ENCODE data around the gene BRPF3. TPM values are rescaled to one million over a fixed set of nuclear protein-coding genes. Genes with fewer than 3 reads are reported as not detected.

Gene BRPF3
- total RNA-seq, 1 donor from 2014 or later, result 36.6 TPM

DNA sequence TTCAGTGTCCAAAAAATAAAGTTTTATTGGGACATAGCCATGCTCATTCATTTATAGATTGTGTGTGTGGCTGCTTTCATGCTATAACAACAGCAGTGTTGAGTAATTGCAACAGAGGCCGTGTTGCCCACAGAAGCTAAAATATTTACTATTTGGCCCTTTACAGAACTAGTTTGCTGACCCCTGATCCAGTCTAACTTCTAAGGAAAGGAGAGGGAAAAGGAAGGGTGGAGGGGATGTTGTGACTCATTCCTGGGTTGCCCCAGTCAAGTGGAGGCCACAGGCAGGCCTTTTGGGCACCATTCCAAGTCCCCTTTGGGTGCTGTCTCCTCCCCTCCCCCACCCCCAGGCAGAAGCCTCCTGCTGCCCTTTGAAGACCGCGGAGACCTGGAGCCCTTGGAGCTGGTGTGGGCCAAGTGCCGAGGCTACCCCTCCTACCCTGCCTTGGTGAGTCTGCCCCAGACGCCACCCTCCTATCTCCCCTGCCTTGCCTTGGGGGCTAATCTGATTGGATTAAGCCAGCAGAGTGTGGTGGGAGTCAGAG lies 28.4 kb downstream of the BRPF3 start:
- ATAC-seq, result no peak
- intact Hi-C loops (cut with DNase I), result no loop called here
- DNase-seq (ENCODE audit: low spot score), result no peak

DNA sequence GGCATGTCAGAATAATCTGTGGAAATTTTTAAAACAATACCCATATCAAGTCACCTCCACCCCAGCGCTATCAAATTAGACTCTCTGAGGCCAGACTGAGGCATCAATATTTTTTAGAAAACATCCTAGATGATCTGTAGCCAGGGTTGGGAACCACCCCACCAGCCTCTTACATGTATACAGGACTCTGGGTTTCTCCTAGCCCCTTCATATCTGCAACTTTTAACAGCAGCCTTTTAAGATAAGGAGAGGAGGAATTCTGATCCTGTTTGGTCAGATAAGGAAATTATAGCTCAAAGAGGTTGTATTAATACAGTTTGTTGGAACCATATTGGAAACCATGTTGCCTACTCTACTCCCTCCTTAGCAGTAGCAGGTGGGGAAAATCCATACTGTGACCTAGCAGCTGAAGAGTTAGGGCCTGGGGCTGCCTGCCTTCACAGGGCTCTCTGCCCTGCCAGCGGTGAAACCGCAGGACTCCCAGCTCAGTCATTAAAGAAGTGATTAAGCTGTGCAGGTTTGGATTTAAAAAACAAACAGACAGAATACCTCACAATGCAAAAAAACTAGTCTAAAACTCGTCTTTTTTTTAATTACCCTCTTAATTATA lies 30.0 kb downstream of the BRPF3 start:
- DNase-seq (ENCODE audit: low spot score) (no peak), ATAC-seq (no peak)
- intact Hi-C loops (cut with DNase I), result no loop called here

DNA sequence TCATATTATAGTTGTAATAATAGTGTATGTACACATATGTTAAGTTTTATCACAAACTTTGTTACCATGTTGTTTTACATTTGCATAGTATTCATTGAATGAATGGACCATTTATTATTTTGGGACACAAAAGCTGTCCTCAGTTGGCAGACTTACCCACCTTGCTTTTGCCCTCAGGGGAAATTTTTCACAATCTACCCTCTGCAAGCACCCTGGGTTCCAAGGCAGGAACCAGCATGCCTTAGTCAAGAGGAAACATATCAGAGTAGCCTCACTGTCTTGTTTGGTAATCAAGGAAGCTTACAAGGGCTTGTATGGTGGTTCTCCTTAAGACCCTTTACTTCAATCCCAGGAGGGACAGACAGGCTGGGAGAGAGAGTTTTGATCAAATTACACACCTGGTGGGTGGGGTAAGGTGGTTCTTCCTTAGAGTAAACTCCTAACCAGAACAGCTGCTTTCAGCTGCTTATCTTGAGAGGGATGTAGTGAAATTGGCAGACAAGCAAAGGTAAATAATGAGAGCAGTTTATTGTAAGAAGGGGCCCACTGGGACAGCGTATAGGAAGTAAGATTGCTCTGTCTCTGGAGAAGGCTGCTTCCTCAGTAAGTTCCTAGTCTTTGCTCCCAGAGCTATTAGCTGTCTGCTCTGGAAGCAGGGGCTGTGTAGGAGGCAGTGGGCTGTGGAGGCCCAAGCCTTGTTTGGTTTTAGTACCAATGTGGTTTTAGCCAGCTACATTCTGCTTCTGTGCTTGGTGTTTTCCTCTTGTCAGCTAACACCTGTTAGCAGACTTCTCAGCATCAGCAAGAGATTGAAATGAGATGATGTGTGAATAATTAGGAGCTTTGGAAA lies 31.1 kb downstream of the BRPF3 start:
- intact Hi-C loops (cut with DNase I), result no loop called here
- no peak for ATAC-seq
- DNase-seq (ENCODE audit: low spot score), result no peak

DNA sequence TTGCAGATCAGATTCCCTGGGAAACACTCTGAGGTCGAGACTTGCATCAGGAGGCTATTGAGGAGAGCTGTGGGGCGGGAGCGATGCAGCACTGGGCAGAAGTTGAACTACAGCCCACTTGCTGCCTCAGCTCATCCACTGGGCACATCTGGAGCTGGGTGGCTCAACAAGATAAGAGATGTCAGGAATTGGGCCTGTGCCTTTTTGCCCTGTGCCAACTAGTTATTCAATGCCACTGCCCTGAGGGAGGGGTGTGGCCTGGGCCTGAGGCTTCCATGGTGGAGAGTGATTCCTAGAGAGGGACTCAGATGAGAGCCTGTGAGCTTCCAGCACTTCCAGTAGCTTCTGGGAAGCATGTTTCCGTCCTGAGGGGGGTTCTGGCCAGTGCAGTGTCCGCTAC lies 32.7 kb downstream of the BRPF3 start:
- intact Hi-C loops (cut with DNase I), result no loop called here
- DNase-seq (ENCODE audit: low spot score) (no peak), ATAC-seq (no peak)

DNA sequence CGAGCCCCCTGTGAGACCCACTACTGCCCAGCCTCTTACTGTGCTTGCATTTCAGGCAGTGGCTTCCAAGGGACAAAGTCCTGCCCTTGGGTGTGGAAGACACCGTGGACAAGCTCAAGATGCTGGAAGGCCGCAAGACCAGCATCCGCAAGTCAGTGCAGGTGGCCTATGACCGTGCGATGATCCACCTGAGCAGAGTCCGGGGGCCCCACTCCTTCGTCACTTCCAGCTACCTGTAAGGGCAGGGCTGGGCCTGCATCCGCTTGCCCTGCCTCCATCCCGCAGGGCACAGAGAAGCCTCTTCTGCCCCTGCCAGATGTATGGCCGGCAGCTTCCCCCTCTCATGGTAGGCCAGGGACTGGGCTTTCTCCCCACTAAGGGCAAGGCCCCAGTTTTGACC lies 33.8 kb downstream of the BRPF3 start:
- intact Hi-C loops (cut with DNase I), result no loop called here
- no peak for DNase-seq (ENCODE audit: low spot score)
- peak; percentile 27 for ATAC-seq

DNA sequence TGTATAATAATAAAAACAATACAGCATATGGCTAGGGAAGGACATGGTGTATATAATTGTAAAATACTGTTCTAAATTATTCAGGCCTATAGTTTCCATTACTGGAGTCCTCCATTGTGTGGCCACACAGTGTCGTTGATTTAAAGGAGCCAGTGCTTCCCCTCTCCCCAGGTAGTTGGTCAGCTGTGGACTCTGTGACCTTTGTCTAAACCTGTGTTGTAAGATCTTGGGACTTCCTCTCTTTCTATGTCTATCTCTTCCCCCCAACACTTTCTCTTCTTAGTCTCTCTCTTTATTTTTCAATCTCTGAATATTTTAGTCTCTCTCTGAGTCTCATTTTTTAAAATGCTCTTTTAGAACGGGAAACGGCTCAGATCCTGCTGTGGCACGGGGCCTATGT lies 35.6 kb downstream of the BRPF3 start:
- intact Hi-C loops (cut with DNase I), result no loop called here
- no peak for ATAC-seq
- DNase-seq (ENCODE audit: low spot score), result no peak

DNA sequence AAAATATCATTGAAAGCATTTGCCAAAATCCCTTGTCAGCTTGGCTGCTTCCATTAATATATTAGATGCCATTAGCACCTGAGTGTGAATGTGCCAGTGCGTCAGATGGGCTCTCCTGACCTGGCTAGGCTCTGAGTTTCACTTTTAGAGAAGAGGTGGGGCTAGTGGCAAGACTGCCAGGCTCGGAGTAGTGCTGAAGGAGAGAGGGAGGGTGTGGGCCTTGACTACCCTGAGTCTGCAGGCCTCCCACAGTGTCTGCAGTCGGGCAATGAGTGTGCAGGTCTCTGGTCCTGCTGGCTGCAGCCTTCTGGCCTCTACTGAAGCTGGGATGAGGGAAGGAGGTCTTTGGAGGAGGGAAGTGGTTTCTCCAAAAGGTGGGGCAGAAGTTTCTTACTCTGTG lies 38.8 kb downstream of the BRPF3 start:
- no peak for ATAC-seq
- intact Hi-C loops (cut with DNase I), result no loop called here
- no peak for DNase-seq (ENCODE audit: low spot score)

DNA sequence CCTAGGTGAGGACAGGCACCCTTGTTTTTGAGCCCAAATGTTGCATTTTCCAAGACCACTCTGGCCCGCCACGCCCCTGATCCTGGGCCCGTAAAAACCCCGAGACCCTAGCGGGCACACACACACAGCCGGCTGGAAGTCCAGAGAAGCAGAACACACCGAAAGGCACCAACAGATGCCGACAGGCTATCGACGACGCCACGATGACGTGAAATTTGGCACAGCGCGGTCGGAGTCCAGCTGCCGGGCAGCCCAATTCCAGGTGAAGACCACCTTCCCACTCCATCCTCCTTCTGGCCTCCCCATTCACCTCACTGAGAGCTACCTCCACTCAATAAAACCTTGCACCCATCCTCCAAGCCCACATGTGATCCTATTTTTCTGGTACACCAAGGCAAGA lies 39.3 kb downstream of the BRPF3 start:
- intact Hi-C loops (cut with DNase I), result no loop called here
- ATAC-seq, result no peak

DNA sequence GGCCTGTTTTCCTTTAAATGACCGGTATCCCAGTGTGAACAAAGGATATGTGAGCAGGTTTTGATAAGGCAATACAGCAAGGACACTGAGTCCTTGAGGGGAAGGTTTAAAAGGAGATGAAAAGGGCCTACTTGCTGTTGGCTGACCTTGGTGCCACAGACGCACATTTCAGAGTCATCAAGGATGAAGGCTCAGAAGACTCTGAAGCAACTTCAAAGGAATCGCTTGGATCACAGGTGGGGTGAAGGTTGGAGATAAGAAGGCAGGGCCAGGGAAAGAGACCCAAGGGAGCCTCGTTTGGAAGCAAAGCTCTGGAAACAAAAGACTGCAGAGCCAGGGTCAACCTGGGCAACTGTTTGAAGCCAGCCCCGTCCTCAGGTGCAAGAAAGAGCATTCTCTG lies 43.2 kb downstream of the BRPF3 start:
- ATAC-seq (no peak), DNase-seq (ENCODE audit: low spot score) (no peak)
- intact Hi-C loops (cut with DNase I), result no loop called here

More for the DNA sequence above, 39.3 kb downstream of the BRPF3 start:
- no peak for DNase-seq (ENCODE audit: low spot score)

DNA sequence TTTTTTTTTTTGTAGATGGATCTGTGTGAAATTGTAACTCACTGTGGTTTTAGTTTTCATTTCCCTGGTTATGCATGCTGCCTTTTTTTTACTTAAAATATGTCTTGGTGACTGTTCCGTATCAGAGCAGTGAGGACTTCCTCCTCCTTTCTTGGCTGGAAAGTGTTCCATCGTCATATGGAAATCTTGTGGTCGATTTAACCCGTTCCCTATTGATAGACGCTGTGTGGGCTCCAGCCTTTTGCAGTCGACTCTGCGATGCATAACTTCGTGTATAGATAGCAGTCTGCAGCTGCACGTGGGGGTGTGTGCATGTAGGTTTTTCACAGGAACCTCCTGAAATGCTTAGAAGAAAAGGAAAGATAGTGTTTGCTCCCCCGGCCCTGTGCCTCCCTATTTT lies 45.2 kb downstream of the BRPF3 start:
- intact Hi-C loops (cut with DNase I), result no loop called here
- ATAC-seq (no peak), DNase-seq (ENCODE audit: low spot score) (no peak)

DNA sequence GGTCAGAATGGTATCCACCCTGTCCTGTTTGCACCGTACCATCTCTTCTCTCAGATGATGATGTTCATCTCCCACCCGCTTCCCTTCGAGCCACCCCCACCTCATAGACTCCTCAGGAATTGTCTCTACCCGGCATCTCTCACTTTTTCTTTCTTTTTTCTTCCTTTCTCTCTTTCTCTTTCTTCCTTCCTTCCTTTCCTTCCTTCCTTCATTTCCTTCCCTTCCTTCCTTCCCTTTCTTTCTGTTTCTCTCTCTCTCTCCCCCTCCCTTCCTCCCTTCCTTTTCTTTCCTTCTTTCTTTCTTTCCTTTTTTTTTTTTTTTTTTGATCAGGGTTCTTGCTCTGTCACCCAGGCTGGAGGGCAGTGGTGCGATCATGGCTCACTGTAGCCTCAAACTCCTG lies 45.6 kb downstream of the BRPF3 start:
- intact Hi-C loops (cut with DNase I), result no loop called here
- ATAC-seq (no peak), DNase-seq (ENCODE audit: low spot score) (no peak)

DNA sequence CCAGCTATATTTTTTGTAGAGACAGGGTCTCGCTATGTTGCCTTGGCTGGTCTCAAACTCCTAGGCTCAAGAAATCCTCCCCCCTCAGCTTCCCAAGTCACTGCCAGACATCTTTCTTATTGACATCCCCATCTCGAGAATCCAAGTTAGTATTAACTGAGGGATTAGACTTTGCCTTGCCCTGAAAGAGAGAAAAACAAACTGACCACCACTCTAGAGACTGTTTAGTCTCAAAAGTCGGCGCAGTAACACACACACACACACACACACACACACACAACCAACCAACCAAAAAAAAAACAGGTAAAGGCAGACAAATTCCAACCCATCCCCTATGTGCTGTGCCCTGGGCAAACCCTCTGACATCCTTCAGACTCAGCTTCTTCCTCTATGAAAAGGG lies 46.1 kb downstream of the BRPF3 start:
- intact Hi-C loops (cut with DNase I), result no loop called here
- ATAC-seq, result no peak
- DNase-seq (ENCODE audit: low spot score), result no peak

DNA sequence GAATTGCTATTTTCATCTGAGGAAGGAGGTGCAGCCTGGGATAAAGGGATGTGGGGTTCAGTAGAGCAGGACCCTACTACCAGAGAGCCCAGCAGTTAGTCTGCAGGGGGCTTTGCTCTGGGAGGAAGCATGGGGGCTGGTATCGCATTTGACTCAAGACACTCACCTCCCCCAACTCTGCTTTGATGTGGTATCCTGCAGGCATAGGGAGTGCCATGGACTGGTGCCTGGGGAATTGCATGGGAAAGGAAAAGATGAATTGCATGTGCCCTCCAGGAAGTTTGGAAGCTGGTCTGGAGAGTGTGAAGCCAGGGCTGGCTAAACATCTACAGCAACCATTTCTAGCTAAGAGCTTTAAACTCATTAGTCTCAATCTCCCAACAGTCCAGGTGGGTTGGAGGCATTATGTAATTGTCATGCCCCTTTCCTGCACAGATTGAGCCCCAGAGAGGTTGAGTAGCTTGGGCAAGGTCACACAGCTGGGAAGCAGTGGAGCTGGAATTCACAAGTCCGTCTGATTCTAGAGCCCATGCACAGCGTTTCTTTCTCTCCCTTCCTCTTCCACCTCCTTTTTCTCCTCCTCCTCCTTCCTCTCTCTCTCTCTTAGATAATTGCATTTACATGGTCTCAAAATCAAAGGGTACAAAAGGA lies 47.1 kb downstream of the BRPF3 start:
- DNase-seq (ENCODE audit: low spot score), result no peak
- ATAC-seq, result no peak
- intact Hi-C loops (cut with DNase I), result no loop called here

DNA sequence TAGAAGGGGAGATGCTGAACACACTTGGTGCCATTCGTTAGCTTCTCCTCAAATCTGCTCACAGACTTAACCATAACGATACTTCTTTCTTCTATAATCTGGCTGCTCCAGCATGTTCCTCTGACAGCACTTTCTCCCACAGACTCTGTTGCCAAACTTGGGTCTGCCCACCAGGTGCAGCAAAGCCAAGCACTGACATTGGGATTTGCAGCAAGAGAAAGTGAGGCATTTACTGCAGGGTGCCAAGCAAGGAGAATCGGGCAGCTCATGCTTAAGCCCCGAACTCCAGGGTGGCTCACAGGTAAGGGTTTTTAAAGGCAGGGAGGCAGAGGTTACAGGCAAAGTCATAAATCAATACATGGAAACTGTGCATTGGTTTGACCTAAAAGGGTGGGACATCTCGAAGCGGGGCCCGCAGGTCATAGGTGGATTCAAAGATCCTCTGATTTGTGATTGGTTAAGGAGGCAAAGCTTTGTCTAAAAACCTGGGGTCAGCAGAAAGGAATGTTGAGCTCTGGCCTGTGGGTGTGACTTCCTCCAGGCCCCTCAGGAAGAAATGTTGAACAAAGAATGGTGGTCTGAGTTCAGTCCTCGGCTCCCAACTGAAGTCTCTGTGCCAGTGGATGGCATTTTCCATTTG lies 48.2 kb downstream of the BRPF3 start:
- ATAC-seq, result no peak
- intact Hi-C loops (cut with DNase I), result no loop called here

DNA sequence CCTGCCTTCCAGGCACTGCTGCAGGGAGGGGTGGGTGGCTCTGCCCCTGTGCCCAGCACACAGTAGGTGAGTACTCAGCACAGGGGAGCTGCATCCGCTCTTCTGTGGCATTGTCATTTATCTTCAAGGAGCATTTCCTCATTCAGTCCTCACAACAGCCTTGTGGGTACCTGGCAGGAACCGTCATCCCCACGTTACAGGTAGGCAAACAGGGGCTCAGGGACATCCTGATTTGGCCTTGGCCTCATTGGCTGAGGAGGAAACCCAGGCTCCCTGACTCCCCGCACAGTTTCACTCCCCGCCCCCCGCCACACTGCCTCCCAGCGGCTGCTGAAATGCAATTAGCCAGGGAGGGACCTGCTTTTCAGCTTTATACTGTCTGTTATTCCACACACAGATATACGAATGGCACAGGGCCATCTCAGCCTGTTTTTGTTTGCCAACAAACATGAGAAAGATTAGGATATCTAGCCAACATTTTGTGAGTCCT lies 49.1 kb downstream of the BRPF3 start:
- no peak for DNase-seq (ENCODE audit: low spot score)
- intact Hi-C loops (cut with DNase I), result no loop called here
- ATAC-seq, result no peak

More for the DNA sequence above, 48.2 kb downstream of the BRPF3 start:
- DNase-seq (ENCODE audit: low spot score), result no peak

DNA sequence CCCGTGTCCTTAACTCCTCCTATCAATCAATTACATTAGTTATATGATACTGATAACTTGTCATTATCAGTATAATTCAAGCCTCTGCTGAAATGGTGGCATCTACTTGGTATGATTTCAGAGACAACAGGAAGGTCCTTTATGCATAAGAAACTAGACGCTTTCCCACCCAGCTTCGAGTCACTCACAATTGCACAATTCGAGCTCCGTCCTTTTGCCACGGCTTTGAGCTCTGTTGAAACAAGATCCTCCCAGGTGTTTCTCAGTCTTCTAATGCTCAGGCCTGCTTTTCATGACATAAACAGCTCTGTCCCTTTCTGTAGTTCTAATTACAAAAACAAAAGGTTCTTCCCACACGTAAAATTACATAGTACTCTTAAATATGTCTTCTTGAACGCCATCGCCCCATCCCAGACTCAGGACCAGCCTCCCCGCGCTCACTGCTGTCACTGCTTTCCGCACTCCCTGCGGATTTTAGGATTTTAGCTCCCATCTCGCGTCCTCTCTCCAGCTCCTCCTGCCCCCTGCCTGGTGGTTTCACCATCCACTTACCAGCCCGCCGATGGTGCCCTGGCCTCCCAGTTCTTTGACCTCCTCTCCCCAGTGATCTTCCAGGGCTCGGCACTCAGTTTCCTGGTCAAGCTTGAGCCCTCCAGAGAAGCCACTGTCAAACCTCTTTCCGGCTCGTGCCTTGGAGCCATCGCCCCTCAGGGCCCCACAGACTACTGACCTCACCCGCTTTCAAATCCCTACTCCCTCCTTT lies 50.1 kb downstream of the BRPF3 start:
- ATAC-seq (no peak), DNase-seq (ENCODE audit: low spot score) (no peak)
- intact Hi-C loops (cut with DNase I), result no loop called here

DNA sequence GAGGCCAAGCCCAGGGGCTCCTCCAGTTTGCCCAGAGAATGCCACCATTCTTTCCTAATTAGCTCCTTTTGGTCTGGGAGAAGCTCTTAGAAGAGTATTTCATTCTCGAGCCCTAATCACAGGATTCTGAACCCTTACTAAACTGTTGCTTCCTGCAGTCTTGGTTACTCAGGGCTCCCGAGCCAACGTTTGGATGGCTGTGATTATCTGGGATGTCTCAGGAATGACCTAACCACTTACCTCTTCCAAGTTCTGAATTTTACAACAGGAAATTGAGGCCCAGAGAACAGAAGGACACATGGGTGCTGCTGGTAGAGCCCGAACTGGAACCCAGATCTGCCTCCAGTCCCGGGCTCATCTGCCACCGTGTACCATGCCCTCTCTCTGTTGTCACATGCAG lies 51.1 kb downstream of the BRPF3 start:
- peak; percentile 78 for ATAC-seq
- intact Hi-C loops (cut with DNase I), result no loop called here

DNA sequence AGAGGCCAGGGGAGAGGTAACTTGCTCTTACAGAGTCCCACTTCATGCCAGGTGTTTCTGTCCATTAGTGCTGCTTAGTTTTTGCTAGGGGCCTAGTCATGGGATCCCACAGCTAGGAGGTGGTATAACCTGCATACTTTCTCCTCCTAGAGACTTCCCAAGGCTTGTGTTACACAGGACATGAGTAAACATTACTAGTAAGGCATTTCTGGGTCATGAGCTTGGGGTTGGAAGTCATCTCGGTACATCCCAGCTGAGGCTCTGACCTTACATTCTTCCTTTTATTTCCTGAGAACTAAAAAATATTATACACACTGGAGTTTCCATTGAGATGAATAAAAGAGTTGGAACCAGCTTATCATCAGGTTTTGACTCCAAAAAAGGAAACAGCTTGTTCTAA lies 52.4 kb downstream of the BRPF3 start:
- intact Hi-C loops (cut with DNase I), result no loop called here
- no peak for DNase-seq (ENCODE audit: low spot score)
- peak; percentile 86 for ATAC-seq

More for the DNA sequence above, 51.1 kb downstream of the BRPF3 start:
- no peak for DNase-seq (ENCODE audit: low spot score)

DNA sequence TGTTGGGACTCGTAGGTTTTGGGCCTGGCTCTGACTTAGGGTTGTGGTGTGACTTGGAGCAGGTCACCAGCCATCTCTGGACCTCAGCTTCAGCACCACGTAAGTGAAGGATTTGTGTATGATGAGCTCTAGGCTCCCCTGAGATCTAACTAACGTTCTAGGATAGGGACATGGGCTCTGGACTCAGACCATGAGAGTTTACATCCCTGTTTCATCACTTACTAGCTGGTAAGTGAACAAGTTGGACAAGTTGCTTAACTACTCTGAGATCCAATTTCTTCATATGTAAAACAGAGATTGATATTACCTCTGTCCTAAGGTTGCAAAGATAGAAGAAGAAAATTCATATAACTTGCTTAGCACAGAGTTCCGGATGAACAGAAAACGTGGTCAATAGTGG lies 53.0 kb downstream of the BRPF3 start:
- intact Hi-C loops (cut with DNase I), result no loop called here
- peak; percentile 3 for ATAC-seq
- DNase-seq (ENCODE audit: low spot score), result no peak

Measured in sciatic nerve (tissue), 2 donors.